Keratinocyte (primary cell): ENCODE data around the gene STRN3. TPM values are rescaled to one million over a fixed set of nuclear protein-coding genes. Genes with fewer than 3 reads are reported as not detected.

Experiments used
- DNase-seq: peaks from one replicate; pipeline ENCODE4 v3.0.0-alpha.2; 2011; ENCODE audit warnings: low read depth, missing footprints, low spot score
- FAIRE-seq: peaks from 2 replicates; lab custom pipeline; 2011; peaks lifted over from hg19 to GRCh38; lab: Jason Lieb, UNC
- H2AFZ ChIP-seq: 2 replicates; pipeline ENCODE4 v1.6.0; 2012; ENCODE audit warnings: low read length, control low read depth, inconsistent platforms; ENCODE audit not compliant: control insufficient read depth
- H3K27ac ChIP-seq: 2 replicates; pipeline ENCODE4 v1.5.1; 2011; ENCODE audit warnings: low read length; ENCODE audit not compliant: control insufficient read depth, insufficient read depth
- H3K27me3 ChIP-seq: 3 replicates; pipeline ENCODE4 v1.6.0; 2011; ENCODE audit warnings: low read length; ENCODE audit not compliant: control insufficient read depth, insufficient read depth; ENCODE audit errors: extremely low read depth
- H3K36me3 ChIP-seq, 2 experiments: 2 replicates in 1 of 2; 3 replicates in 1 of 2; pipeline ENCODE4 v1.5.1; 2011; ENCODE audit warnings: low read length in 2 of 2, mild to moderate bottlenecking in 1 of 2; ENCODE audit not compliant: control insufficient read depth in 2 of 2, insufficient read depth in 2 of 2; ENCODE audit errors: extremely low read depth in 1 of 2
- H3K4me1 ChIP-seq: 3 replicates; pipeline ENCODE4 v1.5.1; 2011; ENCODE audit warnings: low read length; ENCODE audit not compliant: control insufficient read depth, insufficient read depth; ENCODE audit errors: extremely low read depth
- H3K4me2 ChIP-seq: 3 replicates; pipeline ENCODE4 v1.6.0; 2011; ENCODE audit warnings: low read depth, low read length; ENCODE audit not compliant: control insufficient read depth, insufficient read depth; ENCODE audit errors: extremely low read depth
- H3K4me3 ChIP-seq, 3 experiments: fragments of 200-600 bp in 1 of 3; sonication (generic) in 1 of 3; 2 replicates in 2 of 3; 3 replicates in 1 of 3; pipeline ENCODE4 v1.5.1; 2011 to 2016; ENCODE audit warnings: low read length in 3 of 3, mild to moderate bottlenecking in 3 of 3, control low read depth in 2 of 3, inconsistent platforms in 1 of 3, low read depth in 1 of 3, mixed read lengths in 1 of 3, mixed run types in 1 of 3, moderate library complexity in 1 of 3; ENCODE audit not compliant: control insufficient read depth in 2 of 3, insufficient read depth in 2 of 3; ENCODE audit errors: extremely low read depth in 1 of 3
- H3K79me2 ChIP-seq: 2 replicates; pipeline ENCODE4 v1.6.0; 2012; ENCODE audit warnings: low read length; ENCODE audit not compliant: control insufficient read depth, insufficient read depth
- H3K9ac ChIP-seq: 3 replicates; pipeline ENCODE4 v1.6.0; 2011; ENCODE audit warnings: low read length; ENCODE audit not compliant: control insufficient read depth, insufficient read depth; ENCODE audit errors: extremely low read depth
- H3K9me1 ChIP-seq: 3 replicates; pipeline ENCODE4 v1.6.0; 2011; ENCODE audit warnings: low read length; ENCODE audit not compliant: control insufficient read depth, insufficient read depth; ENCODE audit errors: extremely low read depth
- H3K9me3 ChIP-seq: 2 replicates; pipeline ENCODE4 v1.5.1; 2012; ENCODE audit warnings: low read depth, low read length; ENCODE audit not compliant: control insufficient read depth
- H4K20me1 ChIP-seq: 3 replicates; pipeline ENCODE4 v1.6.0; 2011; ENCODE audit warnings: low read length; ENCODE audit not compliant: control insufficient read depth, insufficient read depth; ENCODE audit errors: extremely low read depth
- CTCF ChIP-seq, 3 experiments: IDR thresholded peaks in 1 of 3; conservative IDR thresholded peaks in 1 of 3; optimal IDR thresholded peaks in 1 of 3; 2 replicates in 2 of 3; 3 replicates in 1 of 3; pipeline versions ENCODE3 to v1.5.1; 2011; ENCODE audit warnings: low read length in 3 of 3, mild to moderate bottlenecking in 3 of 3, moderate library complexity in 2 of 3, control low read depth in 1 of 3, inconsistent platforms in 1 of 3; ENCODE audit not compliant: insufficient read depth in 2 of 3; ENCODE audit errors: extremely low read depth in 1 of 3
- EZH2 ChIP-seq: IDR thresholded peaks from one replicate; pipeline ENCODE4 v1.6.1; 2012; ENCODE audit warnings: inconsistent platforms, mild to moderate bottlenecking, low read length, moderate library complexity
- dilution Hi-C: fragments of 300-500 bp; cut with MboI; formaldehyde crosslinking; loops from one replicate; pipeline ENCODE4 v1.7.0; 2020; ENCODE audit warnings: low sequenced_read_pairs; ENCODE audit not compliant: extremely low pct_ligation_motif_present
- polyA plus RNA-seq, 5 experiments: library from polyadenylated mRNA; depleted of rRNA in 3 of 5; stranded (reverse) in 3 of 5; stranded (forward) in 1 of 5; unstranded in 1 of 5; fragments of >200 nt; gene quantifications; 1 replicate in 1 of 5; 2 replicates in 3 of 5; 3 replicates in 1 of 5; pipeline versions ENCODE4 v1.2.1 to v1.2.3, GENCODE V29; 2011 to 2012; ENCODE audit warnings: missing spikeins in 2 of 5, low read depth in 1 of 5, low replicate concordance in 1 of 5

Gene STRN3
- polyA plus RNA-seq, 1 donor (not counting 4 experiments of a cell fraction or from before 2014, with no cell fraction given): 38.1 TPM

- dilution Hi-C loops: no loop called here
- H3K36me3 ChIP-seq: no peaks in the 10 kb centered on the region
- H3K9ac ChIP-seq: no peak overlapping the region
- no peaks in the 10 kb centered on the region for H3K9me1 ChIP-seq
- no peak for TF ChIP-seq EZH2
- TF ChIP-seq CTCF (optimal IDR thresholded peaks at IDR 0.05 in 1 of 3, IDR thresholded peaks at IDR 0.05 in 1 of 3, conservative IDR thresholded peaks at IDR 0.05 in 1 of 3; ENCODE audit: extremely low read depth in 1 of 3, insufficient read depth in 2 of 3, low read length in 3 of 3): no peak
- DNase-seq (no peak), FAIRE-seq (no peak)
- no peak overlapping the region for H2AFZ ChIP-seq
- no peaks in the 10 kb centered on the region for H3K9me3 ChIP-seq
- H4K20me1 ChIP-seq: no peaks in the 10 kb centered on the region
- no peak overlapping the region for H3K4me3 ChIP-seq
- H3K4me1 ChIP-seq: no peaks in the 10 kb centered on the region
- H3K27me3 ChIP-seq: peaks cover 3% of the 10 kb centered on the region
- H3K79me2 ChIP-seq: no peaks in the 10 kb centered on the region
- no peak overlapping the region for H3K27ac ChIP-seq
- H3K4me2 ChIP-seq: no peak overlapping the region
Observed at GRCh38 chr14:30861200-30861599, 165.0 kb downstream of the STRN3 start.

- no peak for FAIRE-seq
- dilution Hi-C loops: no loop called here
- no peaks in the 10 kb centered on the region for H4K20me1 ChIP-seq
- no peak overlapping the region for H3K4me2 ChIP-seq
- H3K9me1 ChIP-seq: no peaks in the 10 kb centered on the region
- no peak overlapping the region for H2AFZ ChIP-seq
- no peak overlapping the region for H3K27ac ChIP-seq
- H3K9me3 ChIP-seq: no peaks in the 10 kb centered on the region
- H3K4me3 ChIP-seq: no peak overlapping the region
- no peak overlapping the region for H3K9ac ChIP-seq
- DNase-seq: no peak
- no peaks in the 10 kb centered on the region for H3K36me3 ChIP-seq
- TF ChIP-seq CTCF (optimal IDR thresholded peaks at IDR 0.05 in 1 of 3, IDR thresholded peaks at IDR 0.05 in 1 of 3, conservative IDR thresholded peaks at IDR 0.05 in 1 of 3; ENCODE audit: extremely low read depth in 1 of 3, insufficient read depth in 2 of 3, low read length in 3 of 3) (no peak), EZH2 (no peak)
- no peaks in the 10 kb centered on the region for H3K79me2 ChIP-seq
- no peaks in the 10 kb centered on the region for H3K27me3 ChIP-seq
- H3K4me1 ChIP-seq: no peaks in the 10 kb centered on the region
Observed at GRCh38 chr14:30855345-30856037, 170.7 kb downstream of the STRN3 start.
